GM21360 (cell line): ENCODE data around the gene KCNH2.

Experiments used
- ATAC-seq: cut with Tn5 transposase; IDR thresholded peaks from one replicate; pipeline ENCODE4 v1.9.1; 2021; ENCODE audit warnings: mild to moderate bottlenecking, moderate library complexity; ENCODE audit not compliant: unreplicated experiment

Gene KCNH2

DNA sequence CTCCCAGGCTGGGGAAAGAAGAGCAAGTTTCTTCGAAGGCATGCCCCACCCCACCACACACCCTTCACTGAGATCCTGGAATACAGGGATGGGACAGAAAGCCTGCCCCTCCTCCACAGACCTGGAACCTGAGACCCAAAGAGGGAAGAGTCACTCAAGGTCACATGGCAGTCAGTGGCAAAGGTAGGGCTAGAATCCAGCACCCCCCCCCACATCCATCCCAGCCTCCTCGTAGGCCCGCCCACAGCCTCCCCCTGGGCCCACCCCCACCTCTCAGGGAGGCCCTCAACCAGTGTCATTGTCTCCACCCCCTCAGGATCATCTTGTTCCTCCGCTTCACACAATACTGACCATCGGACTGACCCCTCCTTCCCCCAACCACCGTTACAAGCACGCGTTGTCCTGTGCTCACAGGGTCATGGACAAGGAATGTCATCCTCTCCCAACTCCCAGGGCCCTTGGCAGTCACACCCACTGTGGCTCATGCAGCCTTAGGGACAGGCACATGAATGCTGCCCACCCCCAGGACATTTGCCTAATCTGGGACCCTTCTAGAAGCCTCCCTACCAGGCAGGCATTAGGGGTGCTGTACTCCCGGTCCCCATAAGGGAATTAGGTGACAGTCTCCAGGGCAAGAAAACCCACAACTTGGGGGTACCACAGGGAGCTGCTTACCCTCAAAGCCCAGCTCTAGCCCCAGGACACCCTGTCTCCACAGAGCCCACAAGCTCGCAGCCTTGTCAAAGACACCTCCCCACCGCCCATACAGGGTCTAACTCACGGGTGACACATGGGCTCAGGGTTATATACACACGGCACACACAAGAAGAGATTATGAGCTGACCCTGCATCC, 1.4 kb downstream of the KCNH2 start:
- no peak for ATAC-seq

DNA sequence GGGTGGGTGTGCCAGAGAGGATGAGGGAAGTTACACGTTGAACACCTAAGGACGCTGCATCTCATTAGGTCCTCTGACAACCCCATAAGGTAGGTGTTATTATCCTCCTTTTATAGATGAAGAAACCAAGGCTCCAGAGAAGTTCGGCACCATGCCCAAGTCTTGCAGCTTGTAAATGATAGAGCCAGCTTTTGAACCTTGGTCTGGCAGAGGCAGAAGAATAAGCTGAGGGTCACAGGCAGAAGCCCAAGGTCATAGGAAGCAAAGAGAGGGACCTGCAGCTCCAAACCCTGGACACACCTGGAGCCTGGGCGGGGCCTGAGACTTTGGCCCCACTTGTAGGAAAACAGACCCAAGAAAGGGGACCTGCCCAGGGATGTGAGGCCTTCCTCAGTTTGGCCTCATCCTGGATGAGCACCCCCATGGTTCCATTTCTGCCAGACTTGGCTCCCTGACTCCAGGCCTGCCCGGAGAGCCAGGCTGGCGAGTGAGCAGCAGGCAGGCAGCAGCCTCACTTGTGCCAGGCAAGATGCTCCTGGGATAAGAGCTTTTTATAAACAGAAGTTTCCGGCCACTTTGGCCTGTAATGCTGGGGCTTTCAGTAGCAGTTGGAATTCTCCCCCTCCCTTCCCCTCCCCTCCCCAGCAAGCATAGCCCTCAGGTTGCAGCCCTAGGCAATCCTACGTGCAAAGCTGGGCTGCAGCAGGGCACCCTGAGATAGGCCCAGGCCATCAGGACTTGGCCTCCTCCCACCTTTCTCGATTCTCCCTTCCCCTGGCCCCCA, 2.4 kb downstream of the KCNH2 start:
- no peak for ATAC-seq

DNA sequence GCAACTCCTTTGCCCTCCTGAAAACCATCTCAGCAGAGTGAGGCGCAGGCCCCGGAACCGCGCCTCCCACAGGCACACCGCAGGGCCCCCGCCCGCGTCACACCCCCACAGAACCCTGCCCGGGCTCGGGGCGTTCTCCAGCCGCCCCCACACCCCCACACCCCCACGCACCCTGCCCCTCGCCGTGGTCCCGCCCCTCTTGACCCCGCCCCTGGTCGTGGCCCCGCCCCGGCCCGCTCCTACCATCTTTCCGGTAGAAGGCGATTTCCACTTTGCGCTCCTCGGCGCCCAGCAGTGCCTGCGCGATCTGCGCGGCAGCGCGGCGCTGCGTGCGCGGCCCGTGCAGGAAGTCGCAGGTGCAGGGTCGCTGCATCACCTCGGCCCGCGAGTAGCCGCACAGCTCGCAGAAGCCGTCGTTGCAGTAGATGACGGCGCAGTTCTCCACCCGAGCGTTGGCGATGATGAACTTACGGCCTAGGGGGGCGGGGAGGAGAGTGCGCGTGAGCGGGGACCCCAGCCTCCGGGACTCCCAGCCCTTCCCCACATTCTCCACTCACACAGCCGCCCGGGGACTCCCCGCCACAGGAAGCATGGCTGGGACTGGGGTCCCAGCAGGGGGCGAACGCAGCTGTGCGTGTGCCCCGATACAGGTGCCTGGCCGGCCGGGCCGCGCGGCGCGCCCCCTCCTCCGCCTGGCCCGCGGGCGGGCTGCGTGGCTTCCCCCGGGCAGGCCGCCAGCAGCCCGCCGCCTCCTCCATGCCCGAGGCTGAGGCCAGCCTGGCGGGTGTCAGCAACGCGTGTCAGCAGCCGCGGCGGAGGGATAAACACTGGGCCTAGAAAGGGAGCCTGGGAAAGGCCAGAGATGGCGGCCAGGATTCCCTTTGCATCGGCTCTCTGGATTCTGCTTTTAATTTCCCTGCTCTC, 3.4 kb downstream of the KCNH2 start:
- ATAC-seq: peak; percentile 40

DNA sequence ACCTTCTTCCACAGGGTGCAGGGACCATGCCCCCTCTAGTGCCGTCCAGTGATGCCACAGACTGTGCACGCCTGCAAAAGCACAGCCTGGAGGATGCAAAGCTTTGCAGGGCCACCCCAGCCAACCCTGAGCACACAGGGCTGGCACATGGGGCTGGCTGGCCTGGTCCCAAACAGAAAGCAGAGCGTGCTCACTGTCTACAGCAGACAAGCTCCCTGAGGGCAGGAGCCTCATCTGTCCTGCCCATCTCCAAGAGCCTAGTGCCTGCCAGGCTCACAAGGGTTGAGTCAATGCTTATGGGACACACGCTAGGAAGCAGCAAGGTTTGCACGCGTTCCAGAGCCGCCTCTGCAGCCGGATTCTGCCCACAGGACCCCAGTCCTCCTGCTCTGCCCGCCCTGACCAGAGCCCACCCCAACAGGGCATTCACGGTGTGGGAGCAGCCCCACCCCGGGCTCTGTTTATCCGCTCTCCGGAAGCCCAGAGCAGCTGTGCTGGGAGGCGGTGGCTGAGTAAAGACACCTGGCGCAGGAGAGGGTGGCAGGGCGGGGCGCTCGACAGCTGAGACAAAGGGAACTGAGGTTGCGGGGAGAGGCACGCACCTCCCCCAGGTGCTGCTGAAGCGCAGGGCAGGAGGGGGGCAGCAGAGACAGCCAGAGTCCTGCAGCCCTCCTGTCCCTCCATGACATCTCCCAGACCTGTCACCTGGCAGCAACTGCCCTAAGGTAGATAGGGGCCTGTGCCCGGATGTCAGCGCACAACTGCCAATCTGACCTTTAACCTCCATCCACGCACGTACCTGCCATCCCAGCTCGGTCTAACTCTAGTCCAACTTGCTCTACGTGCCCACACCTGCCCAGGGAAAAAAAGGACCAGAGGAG, 4.3 kb downstream of the KCNH2 start:
- no peak for ATAC-seq

DNA sequence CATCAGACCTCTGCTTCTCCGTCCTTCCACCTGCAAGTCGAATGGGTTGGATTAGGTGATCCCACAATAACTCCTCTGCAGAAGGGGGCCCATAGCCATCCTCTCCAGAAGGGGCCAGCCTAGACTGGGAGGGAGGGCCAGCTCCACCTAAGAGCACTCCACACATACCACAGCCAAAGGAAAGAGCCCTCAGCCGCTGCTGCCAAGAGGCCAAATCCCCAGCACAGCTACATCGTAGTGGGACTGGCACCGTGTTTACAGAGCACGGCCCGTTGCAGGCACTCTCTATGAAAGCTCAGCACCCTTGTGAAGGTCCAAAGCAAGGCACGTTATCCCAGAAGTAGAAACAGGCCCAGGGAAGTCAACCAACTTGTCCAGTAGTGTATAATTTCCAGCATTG, 5.4 kb downstream of the KCNH2 start:
- no peak for ATAC-seq

DNA sequence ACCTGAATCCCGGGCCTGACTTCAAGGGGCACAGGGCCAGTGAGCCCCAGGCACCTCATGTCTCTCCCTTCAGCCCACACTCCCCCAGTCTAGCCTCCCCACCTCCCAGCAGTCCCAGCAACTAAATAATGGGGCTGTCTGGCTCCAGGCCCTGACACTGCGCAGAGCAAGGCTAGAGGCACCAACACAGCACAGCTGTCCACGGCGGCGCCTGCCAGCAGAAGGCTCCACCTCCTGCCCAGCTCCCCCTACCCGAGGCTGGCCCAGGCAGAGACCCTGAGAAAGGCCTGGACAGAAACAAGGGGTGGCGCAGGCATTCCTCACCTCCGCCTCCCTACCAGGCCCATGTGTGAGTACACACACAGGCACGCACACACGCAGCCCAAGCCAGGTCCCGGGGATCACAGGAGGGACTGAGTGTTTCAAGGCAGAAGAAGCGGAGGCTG, 6.1 kb downstream of the KCNH2 start:
- ATAC-seq: no peak

DNA sequence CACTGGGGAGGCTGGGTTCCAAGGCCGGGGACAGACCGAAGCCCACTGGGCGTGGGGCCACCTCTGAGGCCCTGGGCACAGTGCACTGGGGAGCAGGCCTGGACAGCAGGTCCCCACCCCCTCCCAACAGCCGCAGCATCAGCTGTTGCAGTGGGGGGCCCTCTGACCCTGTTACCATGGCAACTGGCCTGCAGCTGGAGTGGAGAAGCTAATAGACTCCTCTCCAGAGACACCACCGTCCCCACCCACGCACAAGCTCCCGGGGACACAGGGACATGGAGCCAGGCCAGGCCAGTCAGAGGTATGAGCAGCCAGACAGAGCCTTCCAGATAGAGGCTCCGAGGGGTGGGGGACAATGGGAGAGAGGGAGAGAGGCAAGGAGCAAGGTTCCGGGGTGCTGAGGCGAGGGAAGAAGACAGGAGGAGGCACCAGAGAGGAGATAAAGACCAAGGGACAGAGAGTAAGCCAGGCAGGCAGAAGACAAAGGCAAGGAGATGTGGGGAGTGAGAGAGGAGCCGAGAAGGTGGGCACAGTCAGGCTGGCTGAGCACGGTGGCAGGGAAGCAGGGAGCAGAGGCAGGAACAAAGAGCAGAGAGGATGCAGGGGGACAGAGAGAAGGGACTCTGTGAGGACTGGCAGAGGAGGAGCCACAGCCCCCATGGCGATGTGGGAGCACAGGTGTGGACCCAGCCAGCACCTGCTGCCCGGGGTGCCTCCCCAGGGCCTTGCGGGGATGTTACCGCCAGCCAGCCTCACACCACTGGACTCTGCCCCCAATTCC, 6.7 kb downstream of the KCNH2 start:
- no peak for ATAC-seq

DNA sequence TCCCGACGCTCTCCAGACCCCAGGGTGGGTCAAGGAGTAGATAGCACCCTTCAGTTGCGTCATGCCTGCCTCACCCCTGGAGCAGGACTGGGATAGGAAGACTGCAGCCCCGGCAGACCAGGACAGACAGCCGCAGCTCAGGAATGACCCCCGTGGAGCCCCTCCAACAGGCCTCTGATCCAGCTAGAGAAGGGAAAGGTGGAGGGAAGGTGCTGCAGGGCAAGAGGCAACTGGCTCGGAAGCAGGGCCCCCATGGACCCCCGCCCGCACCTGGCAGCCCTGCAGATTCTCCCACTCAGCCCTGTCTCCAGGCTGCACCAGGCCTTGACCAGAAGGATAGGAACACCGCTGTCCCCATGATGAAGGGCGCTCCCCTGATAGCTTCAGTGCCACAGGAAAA, 7.7 kb downstream of the KCNH2 start:
- no peak for ATAC-seq

DNA sequence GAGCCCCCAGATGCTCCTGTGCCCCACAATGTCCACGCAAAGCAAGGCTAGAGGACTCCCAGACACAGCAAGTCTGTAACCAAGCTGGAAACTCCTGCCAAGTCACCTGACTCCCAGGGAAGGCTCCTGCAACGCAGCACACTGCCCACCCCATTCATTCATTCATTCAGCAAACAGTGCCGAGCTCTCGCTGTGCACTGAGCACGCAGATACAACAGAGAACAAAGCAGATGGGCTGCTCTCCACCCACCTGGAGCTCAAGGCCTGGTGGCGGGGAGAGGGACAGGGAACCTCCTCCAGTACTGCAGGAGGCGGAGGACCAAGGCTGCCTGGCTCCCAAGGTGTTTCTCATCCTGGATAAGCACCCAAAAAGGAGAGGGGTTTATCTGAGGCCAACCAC, 8.6 kb downstream of the KCNH2 start:
- no peak for ATAC-seq

DNA sequence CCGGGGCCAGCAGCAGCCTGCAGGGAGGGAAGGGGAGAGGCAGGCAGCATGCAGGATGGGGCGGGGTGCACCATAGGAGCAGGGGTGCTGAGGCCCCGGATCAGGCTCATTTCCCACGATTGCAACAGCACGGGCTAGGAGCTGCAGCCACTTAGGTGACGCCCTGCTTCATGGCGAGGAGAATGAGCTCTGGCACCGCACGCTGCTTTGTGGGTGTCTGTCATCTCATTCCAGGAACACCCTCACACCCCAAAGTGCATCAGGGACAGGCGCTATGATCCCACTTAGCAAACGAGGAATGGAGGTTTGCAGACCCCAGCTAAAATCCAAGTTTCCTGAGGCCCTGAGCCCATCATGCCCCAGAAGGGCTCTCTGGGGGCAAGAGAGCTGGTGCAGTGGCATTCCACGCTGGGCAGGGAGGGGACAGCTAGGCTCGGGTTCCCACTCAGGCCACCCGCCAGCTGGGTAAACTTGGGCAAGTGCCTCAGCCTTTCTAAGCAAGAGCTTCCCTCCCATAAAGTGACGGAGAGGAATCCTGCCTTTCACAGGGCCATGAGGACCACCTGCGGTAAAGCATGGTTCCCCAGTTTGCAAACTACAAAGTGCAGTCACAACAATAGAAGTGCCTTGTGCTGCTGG, 9.3 kb downstream of the KCNH2 start:
- ATAC-seq: no peak

DNA sequence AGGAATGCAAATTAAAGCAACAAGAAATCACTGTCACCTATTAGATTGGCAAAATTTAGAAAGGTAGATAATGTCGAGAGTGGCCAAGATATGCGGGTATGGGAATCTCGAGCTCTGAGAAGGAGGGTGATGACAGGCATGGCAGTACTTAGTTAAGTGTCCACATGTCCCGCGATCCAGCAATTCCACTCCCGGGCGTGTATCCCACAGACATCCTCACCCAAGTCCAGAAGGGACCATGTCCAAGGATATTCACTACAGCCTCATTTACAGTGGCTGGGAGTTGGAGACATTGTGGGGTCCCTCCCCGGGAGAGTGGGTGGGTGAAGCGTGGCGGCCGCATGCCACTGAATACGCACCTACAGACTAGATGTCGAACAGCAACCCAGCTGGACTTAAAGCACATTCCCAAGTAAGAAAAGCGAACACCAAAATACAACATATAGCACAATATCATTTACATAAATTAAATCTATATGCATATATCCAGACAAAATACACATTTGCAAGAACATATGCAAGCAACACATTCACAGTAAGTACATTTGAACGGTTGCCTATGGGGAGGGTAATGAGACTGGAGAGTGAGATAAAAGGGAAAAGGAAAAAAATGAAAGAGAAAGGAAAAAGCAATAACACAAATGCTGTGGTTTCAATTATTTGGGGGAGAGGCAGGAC, 9.9 kb downstream of the KCNH2 start:
- ATAC-seq: no peak

DNA sequence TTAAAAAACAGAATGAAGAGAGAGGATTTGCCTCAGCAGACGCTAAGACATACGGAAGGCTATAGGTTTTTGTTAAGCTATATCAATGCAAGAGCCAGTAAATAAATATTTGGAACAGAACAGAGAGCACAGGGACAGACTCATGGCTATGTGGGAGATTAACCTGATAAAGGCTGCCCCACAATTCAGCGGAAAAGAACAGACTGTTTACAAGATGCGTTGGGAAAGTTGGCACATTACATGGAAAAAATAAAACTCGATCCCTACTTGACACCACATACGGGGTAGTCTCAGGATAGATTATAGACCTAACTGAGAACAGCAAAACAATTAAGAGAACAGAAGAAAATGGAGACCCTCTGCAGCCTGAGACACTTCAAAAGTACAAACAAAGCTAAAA, 10.8 kb downstream of the KCNH2 start:
- no peak for ATAC-seq

DNA sequence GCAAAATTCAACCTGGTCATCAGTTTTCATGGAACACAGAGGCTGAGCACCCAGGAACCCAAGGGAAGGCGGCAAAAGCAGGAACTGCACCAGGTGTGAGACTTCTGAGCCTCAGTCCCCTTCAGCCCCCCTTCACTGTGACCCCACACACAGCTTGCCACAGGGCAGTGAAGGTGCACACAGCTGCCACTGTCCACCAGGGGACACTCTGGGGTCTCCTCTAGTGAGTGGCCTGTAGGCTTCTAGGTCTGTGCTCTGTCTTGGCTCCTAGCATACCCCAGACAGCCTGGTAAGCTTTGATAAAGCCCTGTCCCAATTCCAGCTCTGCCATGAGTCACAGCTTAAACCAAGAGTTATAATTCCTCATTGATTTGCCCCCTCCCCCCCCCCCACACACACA, 12.1 kb downstream of the KCNH2 start:
- no peak for ATAC-seq

DNA sequence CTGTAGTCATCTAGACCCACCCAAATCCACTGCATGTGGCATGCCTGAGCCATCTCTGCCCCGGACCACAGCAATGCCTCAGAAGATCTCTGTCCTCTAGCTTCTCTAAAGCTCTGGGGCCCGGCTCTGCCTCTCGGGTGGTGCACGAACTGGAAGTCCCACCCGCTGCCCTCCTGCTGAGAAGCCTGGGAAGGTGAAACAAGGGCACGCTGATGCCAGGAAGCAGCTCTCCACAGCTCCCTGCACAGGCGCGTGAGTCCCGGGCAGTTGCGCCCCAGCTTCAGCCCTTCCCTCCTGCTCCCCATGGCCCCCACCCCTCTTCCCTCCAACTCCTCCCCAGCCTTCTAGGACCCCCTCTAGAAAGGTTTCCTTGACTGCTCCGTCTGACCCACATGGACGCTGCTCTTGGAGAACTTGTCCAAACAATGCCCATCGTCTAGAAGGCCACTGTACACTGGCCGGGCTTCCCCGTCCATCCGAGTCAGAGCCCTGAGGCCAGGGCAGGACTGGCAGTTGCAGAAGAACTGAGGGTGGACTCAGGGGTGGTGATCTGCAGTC, 12.8 kb downstream of the KCNH2 start:
- ATAC-seq: no peak

DNA sequence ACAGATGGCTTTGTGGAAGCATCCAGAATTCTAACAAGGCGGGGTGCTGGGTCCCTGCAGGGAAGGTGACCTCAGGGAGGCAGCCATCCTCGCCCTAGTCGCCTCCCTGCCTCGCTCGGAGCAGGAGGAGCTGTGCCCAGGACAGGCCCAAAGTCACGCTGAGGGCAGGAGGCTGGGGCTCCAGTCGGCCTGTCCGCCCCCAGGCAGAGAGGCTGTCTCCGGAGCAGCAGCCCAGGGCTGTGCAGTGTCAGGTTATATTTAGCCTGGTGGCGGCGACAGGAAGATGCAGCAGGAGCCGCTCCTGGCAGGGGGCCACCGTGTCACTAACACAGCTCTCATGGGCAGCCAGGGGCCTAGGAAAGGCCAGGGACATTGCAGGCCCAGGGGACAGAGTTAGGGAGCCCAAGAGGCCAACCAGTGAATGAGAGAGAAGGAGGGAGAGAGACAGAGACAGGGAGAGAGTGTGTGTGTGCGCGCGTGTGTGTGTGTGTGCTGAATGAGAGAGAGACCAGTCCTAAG, 13.5 kb downstream of the KCNH2 start:
- ATAC-seq: no peak

DNA sequence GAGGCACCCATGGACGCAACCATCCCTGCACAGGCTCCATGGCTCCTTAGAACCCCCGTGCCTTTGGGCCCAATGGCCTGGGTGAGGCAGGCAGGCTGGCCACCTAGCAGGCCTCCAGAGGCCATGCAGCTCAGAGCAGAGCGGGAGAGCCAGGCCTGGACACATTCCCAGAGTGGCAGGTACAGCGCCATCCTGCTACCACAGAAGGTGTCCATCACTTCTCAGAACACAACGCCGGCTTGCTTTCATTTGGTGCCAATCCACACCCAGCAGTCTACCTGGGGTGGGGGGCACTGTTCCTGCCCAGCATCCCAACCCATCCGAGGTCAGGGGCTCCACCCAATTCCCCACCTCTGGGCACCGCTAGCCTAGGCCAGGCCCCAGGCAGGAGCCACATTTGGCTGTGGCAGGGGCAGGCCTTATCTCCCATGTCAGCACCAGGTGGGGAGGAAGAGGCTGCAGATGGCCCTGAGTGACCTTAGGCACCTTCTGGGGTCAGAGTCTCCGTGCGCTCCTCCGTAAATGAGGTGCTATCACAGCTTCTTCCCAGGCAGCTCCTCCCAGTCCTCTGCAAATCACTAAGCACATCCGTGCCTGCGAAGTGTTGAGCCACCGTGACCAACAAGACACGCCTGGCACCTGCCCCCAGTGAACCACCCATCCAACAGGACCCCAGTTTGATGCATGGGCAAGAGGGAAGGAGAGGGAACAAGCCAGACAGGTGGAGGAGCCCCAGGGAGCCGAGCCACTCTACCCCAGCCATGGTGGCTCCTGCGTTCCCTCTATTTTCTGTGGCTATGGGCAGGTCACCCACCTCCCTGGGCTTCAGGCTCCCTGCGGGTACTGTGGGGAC, 14.2 kb downstream of the KCNH2 start:
- ATAC-seq: no peak
